BLaER1 treated with 17β-estradiol and CSF1 and Interleukin-3, amounts not matched to agents 10 nM and 100 nM (cell line): Measurements from ENCODE around the gene TSTD1.
"Not testable (repeated sequence)": the region's sequence is repeated elsewhere in the genome, so short reads cannot be mapped to it uniquely, and the experiment has no call there.

Experiments
- H3K27ac ChIP-seq, 11 experiments: shearing (Covaris generic); formaldehyde crosslinking; 2 replicates each; pipeline ENCODE4 v1.8.1; 2022
- H3K27me3 ChIP-seq, 11 experiments: shearing (Covaris generic); formaldehyde crosslinking; 2 replicates each; pipeline ENCODE4 v1.8.1; 2022
- H3K36me3 ChIP-seq, 11 experiments: shearing (Covaris generic); formaldehyde crosslinking; 2 replicates each; pipeline ENCODE4 v1.8.1; 2022
- H3K4me1 ChIP-seq, 10 experiments: shearing (Covaris generic); formaldehyde crosslinking; 2 replicates each; pipeline ENCODE4 v1.8.1; 2022
- H3K4me2 ChIP-seq, 11 experiments: shearing (Covaris generic); formaldehyde crosslinking; 2 replicates each; pipeline ENCODE4 v1.8.1; 2022
- H3K4me3 ChIP-seq, 10 experiments: shearing (Covaris generic); formaldehyde crosslinking; 2 replicates each; pipeline ENCODE4 v1.8.1; 2022
- H3K9ac ChIP-seq, 11 experiments: shearing (Covaris generic); formaldehyde crosslinking; 2 replicates each; pipeline ENCODE4 v1.8.1; 2022
- H3K9me3 ChIP-seq, 11 experiments: shearing (Covaris generic); formaldehyde crosslinking; replicated peaks in 1 of 11; 2 replicates each; pipeline ENCODE4 v1.8.1; 2022
- H4K20me1 ChIP-seq, 11 experiments: shearing (Covaris generic); formaldehyde crosslinking; 2 replicates each; pipeline ENCODE4 v1.8.1; 2022
- Cebpa-rat ChIP-seq, 11 experiments: shearing (Covaris generic); IDR thresholded peaks; 2 replicates each; pipeline ENCODE4 v1.8.1; 2022

TSTD1 gene

DNA sequence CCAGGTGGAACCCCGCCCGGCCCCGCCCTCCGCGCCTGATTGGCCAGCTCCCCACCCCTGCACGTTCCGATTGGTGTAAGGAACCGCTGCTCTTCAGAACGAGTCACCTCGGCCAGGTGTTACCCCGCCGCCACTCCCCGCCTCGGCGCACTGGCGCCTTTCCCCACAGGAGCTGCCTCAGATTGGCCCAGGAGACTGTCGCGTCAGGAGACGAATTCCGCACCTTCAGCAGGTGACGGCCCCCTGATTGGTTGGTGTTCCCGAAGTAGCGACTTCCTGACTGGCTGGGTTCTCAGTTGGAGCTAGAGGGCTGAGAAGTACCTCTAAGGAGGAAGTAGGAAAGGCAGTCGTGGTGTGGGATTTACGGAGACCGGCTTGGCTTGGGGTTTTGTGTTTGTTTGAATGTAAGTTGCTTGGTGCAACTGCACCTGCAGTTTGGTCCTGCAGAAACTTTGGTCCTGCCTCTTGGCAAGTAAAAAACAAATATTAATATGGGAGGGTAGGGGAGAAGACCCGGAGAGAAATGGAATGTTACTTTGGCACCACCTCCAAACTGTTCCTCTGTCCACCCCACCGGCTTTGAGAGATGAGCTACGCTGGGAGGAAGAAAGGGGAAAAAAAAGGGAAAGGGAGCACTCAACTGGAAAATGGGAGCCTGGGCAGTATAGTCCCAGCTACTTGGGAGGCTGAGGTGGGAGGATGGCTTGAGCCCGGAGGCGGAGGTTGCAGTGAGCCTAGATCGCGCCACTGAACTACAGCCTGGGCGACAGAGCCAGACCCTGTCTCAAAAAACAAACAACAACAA lies 17.4 kb downstream of the TSTD1 start:
- no peak for TF ChIP-seq Cebpa-rat (IDR thresholded peaks at IDR 0.05)
- Histone ChIP-seq H3K9ac (peak overlapping the region; percentile 73 to 85 (median 83)), H3K9me3 (no peaks in the 10 kb centered on the region), H3K4me2 (peak overlapping the region; percentile 81 to 99 (median 94)), H3K36me3 (0 out of 22 replicates have a peak, but pooled peaks cover 0 to 8% (median 0%) of the 10 kb centered on the region in 11 experiments), H3K4me1 (peaks cover 44 to 64% (median 55%) of the 10 kb centered on the region in 10 experiments), H3K27me3 (no peaks in the 10 kb centered on the region), H3K27ac (peak overlapping the region; percentile 64 to 99 (median 80); a peak in 21 of 22 replicates), H3K4me3 (peak overlapping the region; percentile 66 to 92 (median 76)), H4K20me1 (no peaks in the 10 kb centered on the region; a peak in 1 of 22 replicates)

DNA sequence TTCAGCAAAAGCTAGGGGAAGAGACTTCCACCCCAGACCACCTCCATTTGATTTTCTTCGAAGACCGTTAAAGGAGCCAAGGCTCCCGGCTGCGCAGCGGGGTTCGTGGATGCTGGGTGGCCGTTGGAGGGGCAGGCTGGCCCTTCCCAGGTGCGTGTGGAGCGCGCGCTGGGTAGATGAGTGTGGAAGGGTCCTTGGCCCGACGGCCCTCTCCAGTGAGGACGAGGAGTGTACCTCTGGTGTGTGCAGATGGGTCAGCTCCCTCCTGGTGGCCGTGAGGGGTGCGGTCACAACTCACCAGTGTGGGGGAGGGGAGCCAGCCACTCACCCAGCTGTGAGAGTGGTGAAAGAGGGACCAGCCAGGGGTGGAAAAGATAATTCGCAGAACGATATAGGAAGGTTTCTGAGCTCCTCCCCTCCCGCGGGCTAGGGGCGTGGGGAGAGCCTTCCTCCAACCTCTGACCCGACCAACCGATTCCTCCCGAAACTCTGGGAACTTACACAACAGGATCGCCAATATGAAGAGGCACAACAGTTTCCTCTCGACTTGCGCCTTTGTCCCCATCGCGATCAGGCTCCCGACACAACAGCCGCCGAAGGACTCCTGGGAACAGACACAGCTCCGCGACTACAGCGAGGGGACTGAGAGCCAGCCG lies 18.1 kb downstream of the TSTD1 start, which contains the start of gene F11R:
TSS of gene F11R (minus strand) at position 644 of the 656 bp plus-strand sequence. CDS start at position 565, 79 bp downstream.
- H3K4me1 ChIP-seq = peaks cover 44 to 70% (median 60%) of the 10 kb centered on the region in 10 experiments
- peak within 1 kb of the TSS; percentile 73 to 85 (median 83) for H3K9ac ChIP-seq

DNA sequence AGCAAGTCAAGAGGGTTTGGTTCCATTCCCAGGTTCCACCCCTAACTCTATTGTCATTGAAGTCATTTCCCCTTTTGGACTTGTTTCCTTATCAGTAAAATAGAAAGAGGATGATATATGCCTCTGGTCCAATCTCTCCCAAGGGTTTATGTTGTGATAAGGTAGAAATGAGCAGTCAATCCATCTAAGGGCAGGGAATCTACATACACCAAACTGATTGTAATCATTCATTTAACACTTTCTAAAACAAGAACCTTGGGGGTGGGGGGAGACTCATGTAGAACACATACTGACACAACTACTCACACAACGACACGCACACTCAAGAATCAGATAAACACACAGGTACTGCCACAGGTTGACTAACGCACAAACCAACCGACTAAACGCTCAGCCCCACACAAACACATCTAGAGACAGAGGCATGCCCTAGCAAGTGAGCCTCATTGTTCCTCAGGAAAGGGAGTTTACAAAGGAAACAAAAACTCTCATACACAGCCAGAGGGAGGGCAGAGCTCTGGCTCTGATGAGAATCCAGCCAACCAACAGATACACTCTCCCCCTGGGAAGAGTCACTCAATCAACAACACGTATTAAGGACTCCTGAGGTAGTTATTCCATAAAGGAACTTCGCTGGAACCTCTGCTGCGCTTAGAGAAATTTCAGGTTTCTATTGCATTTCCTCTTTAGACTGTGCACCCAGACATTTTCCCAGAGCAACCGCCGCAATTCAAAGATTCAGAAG lies 18.8 kb downstream of the TSTD1 start:
- H3K27me3 ChIP-seq = no peaks in the 10 kb centered on the region
- H3K9me3 ChIP-seq = no peaks in the 10 kb centered on the region
- H3K27ac ChIP-seq = peak overlapping the region; percentile 64 to 99 (median 80); a peak in 21 of 22 replicates
- peaks cover 44 to 78% (median 65%) of the 10 kb centered on the region in 10 experiments for H3K4me1 ChIP-seq
- H3K36me3 ChIP-seq = 0 out of 22 replicates have a peak, but pooled peaks cover 0 to 8% (median 0%) of the 10 kb centered on the region in 11 experiments
- no peak for TF ChIP-seq Cebpa-rat (IDR thresholded peaks at IDR 0.05)
- H3K4me3 ChIP-seq = peak overlapping the region; percentile 66 to 92 (median 76)
- no peaks in the 10 kb centered on the region; a peak in 1 of 22 replicates for H4K20me1 ChIP-seq
- peak overlapping the region; percentile 73 to 85 (median 83) for H3K9ac ChIP-seq
- H3K4me2 ChIP-seq = peak overlapping the region; percentile 81 to 99 (median 94)

More for the DNA sequence above, 18.1 kb downstream of the TSTD1 start, which contains the start of gene F11R:
- Histone ChIP-seq H3K36me3 (0 out of 22 replicates have a peak, but pooled peaks cover 0 to 8% (median 0%) of the 10 kb centered on the region in 11 experiments), H3K9me3 (no peaks in the 10 kb centered on the region), H3K4me2 (peak within 1 kb of the TSS; percentile 81 to 99 (median 94)), H3K27me3 (no peaks in the 10 kb centered on the region), H3K4me3 (peak within 1 kb of the TSS; percentile 66 to 92 (median 76)), H3K27ac (peak within 1 kb of the TSS; percentile 64 to 99 (median 80); a peak in 21 of 22 replicates), H4K20me1 (no peaks in the 10 kb centered on the region; a peak in 1 of 22 replicates)
- no peak for TF ChIP-seq Cebpa-rat (IDR thresholded peaks at IDR 0.05)

DNA sequence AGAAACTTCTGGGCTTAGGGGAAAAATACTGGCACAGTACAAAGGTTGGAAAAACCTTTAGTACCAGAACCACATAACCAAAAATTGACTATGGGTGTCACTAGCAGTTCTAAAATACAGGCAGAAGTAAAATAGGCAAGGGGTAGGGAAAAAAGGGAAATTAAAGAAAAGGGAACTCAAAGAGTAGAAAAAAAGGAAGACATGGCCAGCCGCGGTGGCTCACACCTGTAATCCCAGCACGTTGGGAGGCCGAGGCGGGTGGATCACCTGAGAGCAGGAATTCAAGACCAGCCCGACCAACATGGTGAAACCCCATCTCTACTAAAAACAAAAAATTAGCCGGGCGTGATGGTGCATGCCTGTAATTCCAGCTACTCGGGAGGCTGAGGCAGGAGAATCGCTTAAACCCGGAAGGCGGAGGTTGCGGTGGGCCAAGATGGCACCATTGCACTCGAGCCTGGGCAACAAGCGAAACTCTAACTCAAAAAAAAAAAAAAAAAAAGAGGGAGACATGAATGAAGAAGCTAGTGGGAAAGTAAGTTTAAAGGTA lies 19.6 kb downstream of the TSTD1 start:
- not testable (repeated sequence) for H3K9me3 ChIP-seq, H3K27me3 ChIP-seq, H3K36me3 ChIP-seq, H4K20me1 ChIP-seq
- H3K27ac ChIP-seq = peak overlapping the region; percentile 21 to 99 (median 80); a peak in 18 of 22 replicates
- H3K4me3 ChIP-seq = peak overlapping the region; percentile 66 to 92 (median 76); a peak in 16 of 20 replicates
- peak overlapping the region in 6 of 11 experiments; percentile 15 to 85 (median 68); a peak in 9 of 22 replicates for H3K9ac ChIP-seq
- H3K4me1 ChIP-seq = peaks cover 49 to 85% (median 72%) of the 10 kb centered on the region in 10 experiments
- peak overlapping the region; percentile 81 to 99 (median 94) for H3K4me2 ChIP-seq

DNA sequence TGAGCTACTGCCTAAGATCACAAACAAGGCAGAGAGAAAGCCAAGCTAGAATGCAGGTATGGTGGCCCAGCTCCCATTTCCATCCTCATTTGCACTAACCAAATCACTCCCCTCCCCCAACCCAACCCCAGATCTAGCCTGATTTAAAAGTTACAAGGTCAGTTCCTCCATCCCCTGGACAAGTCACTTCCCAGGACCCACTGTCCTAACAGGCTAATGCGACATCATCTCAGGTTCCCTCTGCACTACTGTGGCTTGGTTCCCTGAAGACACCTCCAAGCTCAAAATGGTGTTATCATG lies 20.2 kb downstream of the TSTD1 start:
- H3K4me2 ChIP-seq = peak overlapping the region; percentile 81 to 99 (median 94); a peak in 21 of 22 replicates
- H3K9ac ChIP-seq = peak overlapping the region in 5 of 11 experiments; percentile 6 to 58 (median 15); a peak in 5 of 22 replicates
- H3K4me1 ChIP-seq = peaks cover 52 to 83% (median 73%) of the 10 kb centered on the region in 10 experiments
- peak overlapping the region in 4 of 10 experiments; percentile 75 to 92 (median 86); a peak in 7 of 20 replicates for H3K4me3 ChIP-seq
- H3K27ac ChIP-seq = peak overlapping the region; percentile 44 to 99 (median 68); a peak in 18 of 22 replicates
- H3K27me3 ChIP-seq = no peaks in the 10 kb centered on the region
- TF ChIP-seq Cebpa-rat (IDR thresholded peaks at IDR 0.05) = no peak
- H3K9me3 ChIP-seq = no peaks in the 10 kb centered on the region
- H4K20me1 ChIP-seq = no peaks in the 10 kb centered on the region; a peak in 1 of 22 replicates
- H3K36me3 ChIP-seq = 0 out of 22 replicates have a peak, but pooled peaks cover 0 to 8% (median 0%) of the 10 kb centered on the region in 11 experiments

DNA sequence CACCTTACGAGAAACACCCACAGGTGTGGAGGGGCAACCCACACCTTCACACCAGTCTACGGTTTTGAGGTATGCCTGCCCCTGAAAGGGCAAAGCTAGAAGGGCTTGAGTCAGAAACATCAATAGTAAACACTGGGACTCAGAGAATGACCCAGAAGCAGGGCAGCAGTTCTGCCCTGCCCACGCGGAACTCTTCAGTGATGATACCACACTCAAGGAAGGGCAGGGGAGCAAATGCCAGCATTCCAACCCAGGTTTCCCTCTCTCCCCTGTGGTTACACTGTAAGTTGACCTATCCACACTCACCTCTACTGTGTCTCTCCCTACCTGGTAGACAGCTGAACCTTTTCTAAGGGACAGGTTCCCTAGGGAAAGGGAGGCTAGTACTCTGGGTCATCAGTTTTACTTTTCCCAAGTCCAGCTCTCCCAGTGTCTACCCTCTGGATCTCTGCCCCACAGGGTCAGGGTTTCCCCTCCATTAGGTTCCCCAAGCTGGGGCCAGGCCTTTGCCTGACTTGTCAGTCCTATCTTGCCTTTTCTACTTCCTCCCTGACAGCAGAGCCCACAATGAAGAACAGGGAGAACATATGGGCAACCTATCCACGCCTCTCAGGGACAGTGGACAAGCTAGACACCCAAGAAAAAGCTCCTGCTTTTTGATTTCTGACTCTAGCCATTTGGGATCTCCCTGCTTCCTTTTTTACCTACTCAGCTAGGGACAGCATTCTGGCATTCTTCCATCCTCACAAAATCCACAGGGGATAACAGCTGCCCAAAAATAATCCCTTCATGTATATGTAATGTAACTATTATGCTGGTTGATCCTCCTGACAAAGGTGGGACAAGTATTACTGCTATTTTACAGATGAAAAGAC lies 20.8 kb downstream of the TSTD1 start:
- H3K4me1 ChIP-seq = peaks cover 57 to 87% (median 78%) of the 10 kb centered on the region in 10 experiments
- peak overlapping the region in 4 of 10 experiments; percentile 12 to 92 (median 82); a peak in 4 of 20 replicates for H3K4me3 ChIP-seq
- H3K9ac ChIP-seq = peak overlapping the region in 7 of 11 experiments; percentile 1 to 58 (median 13); a peak in 6 of 22 replicates
- no peaks in the 10 kb centered on the region for H3K9me3 ChIP-seq
- no peaks in the 10 kb centered on the region for H3K27me3 ChIP-seq
- peak overlapping the region; percentile 44 to 99 (median 68) for H3K27ac ChIP-seq
- no peaks in the 10 kb centered on the region; a peak in 1 of 22 replicates for H4K20me1 ChIP-seq
- TF ChIP-seq Cebpa-rat (IDR thresholded peaks at IDR 0.05) = no peak
- peak overlapping the region; percentile 81 to 99 (median 94); a peak in 21 of 22 replicates for H3K4me2 ChIP-seq
- H3K36me3 ChIP-seq = 0 out of 22 replicates have a peak, but pooled peaks cover 0 to 8% (median 0%) of the 10 kb centered on the region in 11 experiments

DNA sequence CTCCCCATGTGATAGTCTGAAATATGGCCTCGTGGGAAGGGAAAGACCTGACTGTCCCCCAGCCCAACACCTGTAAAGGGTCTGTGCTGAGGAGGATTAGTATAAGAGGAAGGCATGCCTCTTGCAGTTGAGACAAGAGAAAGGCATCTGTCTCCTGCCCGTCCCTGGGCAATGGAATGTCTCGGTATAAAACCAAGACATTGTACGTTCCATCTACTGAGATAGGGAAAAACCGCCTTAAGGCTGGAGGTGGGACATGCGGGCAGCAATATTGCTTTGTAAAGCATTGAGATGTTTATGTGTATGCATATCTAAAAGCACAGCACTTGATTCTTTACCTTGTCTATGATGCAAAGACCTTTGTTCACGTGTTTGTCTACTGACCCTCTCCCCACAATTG lies 21.6 kb downstream of the TSTD1 start:
- H3K9ac ChIP-seq, H3K36me3 ChIP-seq, H4K20me1 ChIP-seq, H3K27me3 ChIP-seq, H3K4me3 ChIP-seq, H3K9me3 ChIP-seq: not testable (repeated sequence)
- H3K4me2 ChIP-seq = peak overlapping the region in 8 of 11 experiments; percentile 35 to 99 (median 94); a peak in 14 of 22 replicates
- peak overlapping the region in 10 of 11 experiments; percentile 23 to 99 (median 72); a peak in 14 of 22 replicates for H3K27ac ChIP-seq
- peaks cover 64 to 91% (median 84%) of the 10 kb centered on the region in 10 experiments for H3K4me1 ChIP-seq

DNA sequence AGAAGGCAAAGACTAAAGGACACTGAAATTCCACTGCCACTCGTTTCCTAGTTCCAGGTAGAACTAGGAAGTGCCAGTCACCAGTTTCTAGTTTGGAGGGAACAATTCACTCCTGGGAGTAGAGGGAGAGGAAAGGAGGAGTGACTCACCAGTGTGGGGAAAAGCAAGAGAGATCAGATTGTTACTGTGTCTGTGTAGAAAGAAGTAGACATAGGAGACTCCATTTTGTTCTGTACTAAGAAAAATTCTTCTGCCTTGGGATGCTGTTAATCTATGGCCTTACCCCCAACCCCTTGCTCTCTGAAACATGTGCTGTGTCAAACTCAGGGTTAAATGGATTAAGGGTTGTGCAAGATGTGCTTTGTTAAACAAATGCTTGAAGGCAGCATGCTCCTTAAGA lies 22.1 kb downstream of the TSTD1 start:
- not testable (repeated sequence) for H3K27me3 ChIP-seq, H3K36me3 ChIP-seq, H3K4me3 ChIP-seq, H3K9me3 ChIP-seq, H4K20me1 ChIP-seq
- Histone ChIP-seq H3K27ac (peak overlapping the region; percentile 91 to 99 (median 97); a peak in 21 of 22 replicates), H3K9ac (peak overlapping the region in 1 of 11 experiments; percentile 9; a peak in 2 of 22 replicates), H3K4me2 (peak overlapping the region in 7 of 11 experiments; percentile 24 to 95 (median 55); a peak in 13 of 22 replicates), H3K4me1 (peaks cover 64 to 91% (median 84%) of the 10 kb centered on the region in 10 experiments)
